Astrocyte (in vitro differentiated cells and primary cell): ENCODE data around the gene PDZD2. TPM values are rescaled to one million over a fixed set of nuclear protein-coding genes. Genes with fewer than 3 reads are reported as not detected.

Source experiments
- DNase-seq: peaks from one replicate; pipeline ENCODE4 v3.0.0-alpha.2; 2010; ENCODE audit warnings: low read depth
- FAIRE-seq: peaks from 2 replicates; lab custom pipeline; 2011; peaks lifted over from hg19 to GRCh38; lab: Jason Lieb, UNC
- H2AFZ ChIP-seq: 2 replicates; pipeline ENCODE4 v1.6.0; 2012; ENCODE audit warnings: low read depth, low read length, inconsistent platforms
- H3K27ac ChIP-seq: 2 replicates; pipeline ENCODE4 v1.5.1; 2011; ENCODE audit warnings: low read depth, low read length, inconsistent platforms
- H3K27me3 ChIP-seq: 2 replicates; pipeline ENCODE4 v1.6.0; 2011; ENCODE audit warnings: low read length, inconsistent platforms; ENCODE audit not compliant: insufficient read depth
- H3K36me3 ChIP-seq: 2 replicates; pipeline ENCODE4 v1.5.1; 2011; ENCODE audit warnings: low read length, inconsistent platforms; ENCODE audit not compliant: insufficient read depth
- H3K4me1 ChIP-seq: 2 replicates; pipeline ENCODE4 v1.5.1; 2011; ENCODE audit warnings: low read length, inconsistent platforms; ENCODE audit not compliant: insufficient read depth
- H3K4me2 ChIP-seq: 2 replicates; pipeline ENCODE4 v1.6.0; 2012; ENCODE audit warnings: low read length, inconsistent platforms
- H3K4me3 ChIP-seq: 2 replicates; pipeline ENCODE4 v1.5.1; 2011; ENCODE audit warnings: low read depth, mild to moderate bottlenecking, low read length, inconsistent platforms; ENCODE audit not compliant: insufficient read depth
- H3K79me2 ChIP-seq: 2 replicates; pipeline ENCODE4 v1.6.0; 2012; ENCODE audit warnings: mild to moderate bottlenecking, low read length, inconsistent platforms; ENCODE audit not compliant: insufficient read depth
- H3K9ac ChIP-seq: 2 replicates; pipeline ENCODE4 v1.6.0; 2012; ENCODE audit warnings: mild to moderate bottlenecking, low read length, inconsistent platforms
- H3K9me3 ChIP-seq: 2 replicates; pipeline ENCODE4 v1.5.1; 2012; ENCODE audit warnings: low read depth, mild to moderate bottlenecking, low read length, inconsistent platforms; ENCODE audit not compliant: insufficient read depth
- H4K20me1 ChIP-seq: 2 replicates; pipeline ENCODE4 v1.6.0; 2012; ENCODE audit warnings: low read length, inconsistent platforms; ENCODE audit not compliant: insufficient read depth
- H3K27ac Mint-ChIP-seq: one replicate; pipeline ENCODE4 v1.8.0; 2021; ENCODE audit warnings: mild to moderate bottlenecking, mixed read lengths; ENCODE audit not compliant: unreplicated experiment
- H3K27me3 Mint-ChIP-seq: one replicate; pipeline ENCODE4 v1.8.0; 2021; ENCODE audit warnings: low read depth, mixed read lengths; ENCODE audit not compliant: unreplicated experiment
- H3K36me3 Mint-ChIP-seq: one replicate; pipeline ENCODE4 v1.8.0; 2021; ENCODE audit warnings: low read depth, mixed read lengths; ENCODE audit not compliant: unreplicated experiment
- H3K4me1 Mint-ChIP-seq: one replicate; pipeline ENCODE4 v1.8.0; 2021; ENCODE audit warnings: low read depth, mixed read lengths; ENCODE audit not compliant: unreplicated experiment
- H3K4me3 Mint-ChIP-seq: one replicate; pipeline ENCODE4 v1.8.0; 2021; ENCODE audit warnings: mild to moderate bottlenecking, moderate library complexity, mixed read lengths; ENCODE audit not compliant: unreplicated experiment
- H3K9me3 Mint-ChIP-seq: one replicate; pipeline ENCODE4 v1.8.0; 2021; ENCODE audit warnings: mild to moderate bottlenecking, mixed read lengths; ENCODE audit not compliant: unreplicated experiment
- EZH2 ChIP-seq: IDR thresholded peaks from 2 replicates; pipeline ENCODE4 v1.6.1; 2012; ENCODE audit warnings: mild to moderate bottlenecking, low read length, inconsistent platforms; ENCODE audit not compliant: insufficient read depth
- total RNA-seq: library from RNA; stranded (reverse); gene quantifications from 2 replicates; pipeline ENCODE4 v1.2.1, GENCODE V29; 2021
- TF ChIP-seq, protein P1 (sequence below): IDR thresholded peaks from 2 replicates; pipeline ENCODE4 v1.5.1; 2011; ENCODE audit warnings: low read depth, mild to moderate bottlenecking, inconsistent platforms, low read length, moderate library complexity; ENCODE audit not compliant: insufficient read depth

The PDZD2 gene
- total RNA-seq, 1 donor from 2014 or later: 10.3 TPM

DNA sequence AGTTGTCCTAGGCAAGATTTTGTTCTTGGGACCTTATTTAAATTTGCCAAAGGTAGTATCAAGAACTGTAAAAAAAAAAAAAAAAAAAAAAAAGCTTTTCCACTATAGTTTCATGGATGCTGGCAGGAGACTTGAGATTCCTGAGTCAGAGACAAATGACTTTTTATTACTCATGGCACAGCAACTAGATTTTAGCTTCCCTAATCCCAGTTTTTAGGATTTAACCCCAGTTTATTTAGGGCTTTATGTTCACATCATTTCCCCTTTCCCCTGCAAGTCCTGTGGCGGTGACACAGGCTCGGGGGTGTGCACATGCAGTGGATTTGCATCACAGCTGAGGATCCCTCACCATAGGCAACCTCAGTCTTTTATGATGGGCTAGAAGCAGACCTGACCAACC lies 390.3 kb downstream of the PDZD2 start:
- H3K27ac ChIP-seq: peak overlapping the region; percentile 36
- no peaks in the 10 kb centered on the region for H3K27me3 Mint-ChIP-seq
- no peak for TF ChIP-seq EZH2
- TF ChIP-seq, protein P1, sequence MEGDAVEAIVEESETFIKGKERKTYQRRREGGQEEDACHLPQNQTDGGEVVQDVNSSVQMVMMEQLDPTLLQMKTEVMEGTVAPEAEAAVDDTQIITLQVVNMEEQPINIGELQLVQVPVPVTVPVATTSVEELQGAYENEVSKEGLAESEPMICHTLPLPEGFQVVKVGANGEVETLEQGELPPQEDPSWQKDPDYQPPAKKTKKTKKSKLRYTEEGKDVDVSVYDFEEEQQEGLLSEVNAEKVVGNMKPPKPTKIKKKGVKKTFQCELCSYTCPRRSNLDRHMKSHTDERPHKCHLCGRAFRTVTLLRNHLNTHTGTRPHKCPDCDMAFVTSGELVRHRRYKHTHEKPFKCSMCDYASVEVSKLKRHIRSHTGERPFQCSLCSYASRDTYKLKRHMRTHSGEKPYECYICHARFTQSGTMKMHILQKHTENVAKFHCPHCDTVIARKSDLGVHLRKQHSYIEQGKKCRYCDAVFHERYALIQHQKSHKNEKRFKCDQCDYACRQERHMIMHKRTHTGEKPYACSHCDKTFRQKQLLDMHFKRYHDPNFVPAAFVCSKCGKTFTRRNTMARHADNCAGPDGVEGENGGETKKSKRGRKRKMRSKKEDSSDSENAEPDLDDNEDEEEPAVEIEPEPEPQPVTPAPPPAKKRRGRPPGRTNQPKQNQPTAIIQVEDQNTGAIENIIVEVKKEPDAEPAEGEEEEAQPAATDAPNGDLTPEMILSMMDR: no peak
- DNase-seq (peak; percentile 52), FAIRE-seq (no peak)
- H3K4me1 ChIP-seq: peaks cover 37% of the 10 kb centered on the region
- peak overlapping the region; percentile 28 for H3K4me2 ChIP-seq
- peaks cover 40% of the 10 kb centered on the region for H3K4me1 Mint-ChIP-seq
- no peak overlapping the region for H3K4me3 Mint-ChIP-seq
- no peak overlapping the region for H3K9ac ChIP-seq
- no peak overlapping the region for H2AFZ ChIP-seq
- H3K27me3 ChIP-seq: no peaks in the 10 kb centered on the region
- H3K36me3 ChIP-seq: no peaks in the 10 kb centered on the region
- no peaks in the 10 kb centered on the region for H3K9me3 ChIP-seq
- H3K27ac Mint-ChIP-seq: no peak overlapping the region
- peaks cover 2% of the 10 kb centered on the region for H3K36me3 Mint-ChIP-seq
- no peaks in the 10 kb centered on the region for H3K79me2 ChIP-seq
- H4K20me1 ChIP-seq: no peaks in the 10 kb centered on the region
- H3K9me3 Mint-ChIP-seq: peaks cover 2% of the 10 kb centered on the region
- no peak overlapping the region for H3K4me3 ChIP-seq

DNA sequence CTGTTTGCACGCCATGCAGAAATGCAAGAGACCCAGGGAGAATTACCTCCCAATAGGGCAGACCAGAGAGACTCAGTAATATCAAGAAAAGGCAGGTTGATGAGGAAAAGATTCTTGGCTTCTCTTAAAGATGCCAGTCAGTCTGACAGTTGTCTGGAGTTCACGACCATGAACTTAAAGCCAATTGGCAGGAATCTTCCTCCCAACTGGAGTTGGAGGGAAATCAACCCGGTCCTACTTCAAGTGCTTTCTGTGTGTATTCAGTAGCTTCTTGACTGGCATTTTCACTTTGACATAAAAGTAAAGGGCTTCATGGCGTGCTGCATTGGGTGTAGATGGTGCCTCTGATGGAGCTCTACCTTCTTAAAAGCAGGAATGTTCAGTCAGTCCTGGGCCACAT lies 390.9 kb downstream of the PDZD2 start:
- H2AFZ ChIP-seq: no peak overlapping the region
- H3K4me3 ChIP-seq: no peak overlapping the region
- H4K20me1 ChIP-seq: no peaks in the 10 kb centered on the region
- no peaks in the 10 kb centered on the region for H3K27me3 ChIP-seq
- Mint-ChIP-seq H3K4me3 (no peak overlapping the region), H3K9me3 (peaks cover 2% of the 10 kb centered on the region), H3K27ac (no peak overlapping the region), H3K4me1 (peaks cover 40% of the 10 kb centered on the region), H3K27me3 (no peaks in the 10 kb centered on the region), H3K36me3 (peaks cover 2% of the 10 kb centered on the region)
- H3K79me2 ChIP-seq: no peaks in the 10 kb centered on the region
- no peak for DNase-seq
- peak overlapping the region; percentile 20 for H3K4me2 ChIP-seq
- H3K36me3 ChIP-seq: no peaks in the 10 kb centered on the region
- no peak for TF ChIP-seq EZH2
- TF ChIP-seq, protein P1: no peak
- no peak overlapping the region for H3K9ac ChIP-seq
- H3K4me1 ChIP-seq: peaks cover 37% of the 10 kb centered on the region
- H3K9me3 ChIP-seq: no peaks in the 10 kb centered on the region
- FAIRE-seq: no peak
- H3K27ac ChIP-seq: peak overlapping the region; percentile 36

DNA sequence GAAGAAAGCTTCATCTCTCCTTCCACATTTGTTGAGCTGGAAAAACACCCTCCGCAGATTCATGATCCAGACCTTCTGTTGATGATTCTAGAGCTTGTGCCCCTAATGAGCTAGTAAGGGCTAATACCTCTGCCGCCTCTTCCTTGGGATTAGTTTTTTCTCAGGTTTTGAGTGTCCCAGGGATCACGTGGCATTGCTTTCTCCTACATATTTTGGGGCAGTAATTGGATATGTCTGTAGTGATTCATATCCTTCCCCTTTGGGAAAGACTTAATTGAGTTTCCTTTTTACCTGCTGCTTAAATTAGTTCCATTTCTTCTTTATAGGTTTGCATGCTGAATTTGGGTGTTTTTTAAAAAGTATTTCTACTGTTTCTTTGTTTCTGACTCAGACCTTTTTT lies 391.3 kb downstream of the PDZD2 start:
- H3K79me2 ChIP-seq: no peaks in the 10 kb centered on the region
- no peak overlapping the region for H3K27ac Mint-ChIP-seq
- no peaks in the 10 kb centered on the region for H3K27me3 ChIP-seq
- H2AFZ ChIP-seq: no peak overlapping the region
- no peaks in the 10 kb centered on the region for H3K9me3 Mint-ChIP-seq
- no peak overlapping the region for H3K9ac ChIP-seq
- peak; percentile 23 for DNase-seq
- no peaks in the 10 kb centered on the region for H3K36me3 ChIP-seq
- TF ChIP-seq EZH2: no peak
- peaks cover 40% of the 10 kb centered on the region for H3K4me1 Mint-ChIP-seq
- H3K4me3 ChIP-seq: no peak overlapping the region
- no peak for FAIRE-seq
- H3K36me3 Mint-ChIP-seq: peaks cover 2% of the 10 kb centered on the region
- no peaks in the 10 kb centered on the region for H3K9me3 ChIP-seq
- H3K4me3 Mint-ChIP-seq: no peak overlapping the region
- no peaks in the 10 kb centered on the region for H4K20me1 ChIP-seq
- H3K27me3 Mint-ChIP-seq: no peaks in the 10 kb centered on the region
- peaks cover 37% of the 10 kb centered on the region for H3K4me1 ChIP-seq
- peak overlapping the region; percentile 20 for H3K4me2 ChIP-seq
- H3K27ac ChIP-seq: no peak overlapping the region
